Measurements from ENCODE around the gene COX19. TPM values are rescaled to one million over a fixed set of nuclear protein-coding genes. Genes with fewer than 3 reads are reported as not detected.

COX19 gene
- polyA plus RNA-seq, 1 of the 3 experiments (the other 2 are of a cell fraction), result 7.6 TPM

DNA sequence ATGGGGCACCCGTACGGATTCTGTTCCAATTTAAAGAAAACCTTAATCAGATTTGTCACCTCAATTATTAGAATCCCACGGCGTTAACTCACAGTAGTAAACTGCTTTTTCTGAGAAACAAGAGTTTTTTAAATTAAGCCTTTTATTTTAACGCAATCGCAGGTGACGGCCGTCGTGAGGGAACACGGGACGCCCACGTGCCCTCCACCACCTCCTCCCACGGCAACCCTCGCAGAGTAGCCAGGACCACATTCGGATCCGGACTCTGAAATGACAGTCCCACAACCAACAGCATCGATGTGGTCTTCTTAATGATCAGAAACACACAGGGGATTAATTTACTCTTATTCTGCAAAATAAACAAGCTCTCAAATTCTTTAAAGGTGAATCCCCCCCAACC, 47.0 kb upstream of the COX19 start:
- no peak overlapping the region for H3K27ac ChIP-seq (ENCODE audit: low read depth in 2 of 2, low read length in 1 of 2)
- ChIA-PET CTCF (interaction anchor here (1.1 to 4.8 kb wide), 4 partner anchors 29 to 122 kb away, joined by 3 to 44 read pairs (median 12); partner anchors contain the start of gene GPER1), POLR2A (no interaction called here)
- H3K9ac ChIP-seq, result no peak overlapping the region
- peaks cover 91% of the 10 kb centered on the region for H3K79me2 ChIP-seq (ENCODE audit: insufficient read depth)
- no peaks in the 10 kb centered on the region for H3F3A ChIP-seq (replicated peaks; ENCODE audit: insufficient read depth)
- H3K9me3 ChIP-seq, result no peaks in the 10 kb centered on the region
- H3K4me1 ChIP-seq (ENCODE audit: control insufficient read depth in 1 of 2, insufficient read depth in 2 of 2, low read depth in 1 of 2, low read length in 1 of 2), result peaks cover 3 to 4% of the 10 kb centered on the region in 2 experiments; a peak in 1 of 4 replicates
- H2AFZ ChIP-seq (ENCODE audit: low read depth), result no peak overlapping the region
- H3K4me2 ChIP-seq, result no peak overlapping the region
- H4K20me1 ChIP-seq (ENCODE audit: insufficient read depth), result peaks cover 98% of the 10 kb centered on the region
- TF ChIP-seq ELF1 (IDR thresholded peaks at IDR 0.05) (no peak), EP300 (IDR thresholded peaks at IDR 0.05; ENCODE audit: borderline replicate concordance in 1 of 2, low read depth in 1 of 2, low read length in 1 of 2) (no peak), RFX5 (IDR thresholded peaks at IDR 0.05; ENCODE audit: low read length) (no peak), RCOR1 (IDR thresholded peaks at IDR 0.05; ENCODE audit: low read length) (no peak), MXI1 (IDR thresholded peaks at IDR 0.05; ENCODE audit: low read depth, low read length) (no peak), NRF1 (IDR thresholded peaks at IDR 0.05; ENCODE audit: low read depth, low read length) (no peak), TEAD4 (IDR thresholded peaks at IDR 0.05; ENCODE audit: borderline replicate concordance, insufficient read depth) (no peak), JUND (IDR thresholded peaks at IDR 0.05) (no peak), NFIC (IDR thresholded peaks at IDR 0.05; ENCODE audit: borderline replicate concordance) (no peak), POLR2AphosphoS5 (IDR thresholded peaks at IDR 0.05; ENCODE audit: low read depth, low read length) (no peak), FOXJ3 (CRISPR knock-in tag; IDR thresholded peaks at IDR 0.05) (no peak), RAD21 (IDR thresholded peaks at IDR 0.05; ENCODE audit: low read length) (no peak)
- TF ChIP-seq, protein P1, sequence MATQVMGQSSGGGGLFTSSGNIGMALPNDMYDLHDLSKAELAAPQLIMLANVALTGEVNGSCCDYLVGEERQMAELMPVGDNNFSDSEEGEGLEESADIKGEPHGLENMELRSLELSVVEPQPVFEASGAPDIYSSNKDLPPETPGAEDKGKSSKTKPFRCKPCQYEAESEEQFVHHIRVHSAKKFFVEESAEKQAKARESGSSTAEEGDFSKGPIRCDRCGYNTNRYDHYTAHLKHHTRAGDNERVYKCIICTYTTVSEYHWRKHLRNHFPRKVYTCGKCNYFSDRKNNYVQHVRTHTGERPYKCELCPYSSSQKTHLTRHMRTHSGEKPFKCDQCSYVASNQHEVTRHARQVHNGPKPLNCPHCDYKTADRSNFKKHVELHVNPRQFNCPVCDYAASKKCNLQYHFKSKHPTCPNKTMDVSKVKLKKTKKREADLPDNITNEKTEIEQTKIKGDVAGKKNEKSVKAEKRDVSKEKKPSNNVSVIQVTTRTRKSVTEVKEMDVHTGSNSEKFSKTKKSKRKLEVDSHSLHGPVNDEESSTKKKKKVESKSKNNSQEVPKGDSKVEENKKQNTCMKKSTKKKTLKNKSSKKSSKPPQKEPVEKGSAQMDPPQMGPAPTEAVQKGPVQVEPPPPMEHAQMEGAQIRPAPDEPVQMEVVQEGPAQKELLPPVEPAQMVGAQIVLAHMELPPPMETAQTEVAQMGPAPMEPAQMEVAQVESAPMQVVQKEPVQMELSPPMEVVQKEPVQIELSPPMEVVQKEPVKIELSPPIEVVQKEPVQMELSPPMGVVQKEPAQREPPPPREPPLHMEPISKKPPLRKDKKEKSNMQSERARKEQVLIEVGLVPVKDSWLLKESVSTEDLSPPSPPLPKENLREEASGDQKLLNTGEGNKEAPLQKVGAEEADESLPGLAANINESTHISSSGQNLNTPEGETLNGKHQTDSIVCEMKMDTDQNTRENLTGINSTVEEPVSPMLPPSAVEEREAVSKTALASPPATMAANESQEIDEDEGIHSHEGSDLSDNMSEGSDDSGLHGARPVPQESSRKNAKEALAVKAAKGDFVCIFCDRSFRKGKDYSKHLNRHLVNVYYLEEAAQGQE (IDR thresholded peaks at IDR 0.05; ENCODE audit: low read depth, low read length), result no peak
- TF ChIP-seq, protein P2, sequence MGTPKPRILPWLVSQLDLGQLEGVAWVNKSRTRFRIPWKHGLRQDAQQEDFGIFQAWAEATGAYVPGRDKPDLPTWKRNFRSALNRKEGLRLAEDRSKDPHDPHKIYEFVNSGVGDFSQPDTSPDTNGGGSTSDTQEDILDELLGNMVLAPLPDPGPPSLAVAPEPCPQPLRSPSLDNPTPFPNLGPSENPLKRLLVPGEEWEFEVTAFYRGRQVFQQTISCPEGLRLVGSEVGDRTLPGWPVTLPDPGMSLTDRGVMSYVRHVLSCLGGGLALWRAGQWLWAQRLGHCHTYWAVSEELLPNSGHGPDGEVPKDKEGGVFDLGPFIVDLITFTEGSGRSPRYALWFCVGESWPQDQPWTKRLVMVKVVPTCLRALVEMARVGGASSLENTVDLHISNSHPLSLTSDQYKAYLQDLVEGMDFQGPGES (IDR thresholded peaks at IDR 0.05; ENCODE audit: low read depth, low read length), result no peak
- H3K36me3 ChIP-seq (replicated peaks in 1 of 2; ENCODE audit: control insufficient read depth in 1 of 2, insufficient read depth in 2 of 2, low read length in 1 of 2), result peaks cover 44 to 47% of the 10 kb centered on the region in 2 experiments
- DNase-seq, result no peak
- WGBS (ENCODE audit: low lambda C conversion rate), result 98% methylated on average over 17 of the region's 17 CpGs
- no peaks in the 10 kb centered on the region for H3K9me2 ChIP-seq
- H3K27me3 ChIP-seq (ENCODE audit: insufficient read depth), result no peaks in the 10 kb centered on the region
- no peak overlapping the region for H3K4me3 ChIP-seq (ENCODE audit: low read depth in 2 of 2, low read length in 1 of 2)

DNA sequence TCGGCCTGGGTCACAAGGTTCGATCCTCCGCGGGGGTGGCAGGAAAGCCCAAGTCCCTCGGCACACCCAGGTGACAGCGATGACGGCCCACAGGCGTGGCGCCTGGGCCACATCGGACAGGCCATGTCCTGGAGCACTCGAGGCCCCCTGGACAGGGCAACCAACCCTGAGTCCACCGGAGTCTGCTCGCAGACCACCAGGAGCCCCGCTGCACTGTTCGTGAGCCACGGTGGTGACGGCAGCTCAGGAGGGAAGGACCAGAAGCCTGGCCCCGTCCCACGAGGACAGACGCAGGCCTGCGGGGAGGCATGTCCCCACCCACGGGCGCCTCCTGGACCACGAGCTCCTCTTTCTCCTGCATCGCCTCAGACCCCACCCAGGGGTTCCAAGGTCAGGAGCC, 46.6 kb upstream of the COX19 start:
- H3K9ac ChIP-seq, result no peak overlapping the region
- TF ChIP-seq TEAD4 (IDR thresholded peaks at IDR 0.05; ENCODE audit: borderline replicate concordance, insufficient read depth) (no peak), SMC3 (IDR thresholded peaks at IDR 0.05; ENCODE audit: low read depth, low read length) (no peak), RFX5 (IDR thresholded peaks at IDR 0.05; ENCODE audit: low read length) (no peak), MEF2A (IDR thresholded peaks at IDR 0.05; ENCODE audit: borderline replicate concordance, low read depth) (no peak), GABPA (IDR thresholded peaks at IDR 0.05; ENCODE audit: low read depth) (no peak), ELF1 (IDR thresholded peaks at IDR 0.05) (no peak), RAD21 (IDR thresholded peaks at IDR 0.05; ENCODE audit: low read length) (no peak), NFIC (IDR thresholded peaks at IDR 0.05; ENCODE audit: borderline replicate concordance) (no peak), RXRA (IDR thresholded peaks at IDR 0.05; ENCODE audit: borderline replicate concordance, low read depth) (no peak)
- TF ChIP-seq, protein P3, sequence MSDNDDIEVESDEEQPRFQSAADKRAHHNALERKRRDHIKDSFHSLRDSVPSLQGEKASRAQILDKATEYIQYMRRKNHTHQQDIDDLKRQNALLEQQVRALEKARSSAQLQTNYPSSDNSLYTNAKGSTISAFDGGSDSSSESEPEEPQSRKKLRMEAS (IDR thresholded peaks at IDR 0.05; ENCODE audit: low read depth), result no peak
- TF ChIP-seq, protein P4, sequence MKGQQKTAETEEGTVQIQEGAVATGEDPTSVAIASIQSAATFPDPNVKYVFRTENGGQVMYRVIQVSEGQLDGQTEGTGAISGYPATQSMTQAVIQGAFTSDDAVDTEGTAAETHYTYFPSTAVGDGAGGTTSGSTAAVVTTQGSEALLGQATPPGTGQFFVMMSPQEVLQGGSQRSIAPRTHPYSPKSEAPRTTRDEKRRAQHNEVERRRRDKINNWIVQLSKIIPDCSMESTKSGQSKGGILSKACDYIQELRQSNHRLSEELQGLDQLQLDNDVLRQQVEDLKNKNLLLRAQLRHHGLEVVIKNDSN (IDR thresholded peaks at IDR 0.05; ENCODE audit: borderline replicate concordance, low read depth), result no peak
- peaks cover 98% of the 10 kb centered on the region for H4K20me1 ChIP-seq (ENCODE audit: insufficient read depth)
- H3K4me2 ChIP-seq, result no peak overlapping the region
- H3K27ac ChIP-seq (ENCODE audit: low read depth in 2 of 2, low read length in 1 of 2), result no peak overlapping the region
- ChIA-PET POLR2A (no interaction called here), CTCF (interaction anchor here (1.0 to 4.8 kb wide), 5 partner anchors 28 to 122 kb away, joined by 3 to 44 read pairs (median 4); partner anchors contain the start of gene GPER1)
- H2AFZ ChIP-seq (ENCODE audit: low read depth), result no peak overlapping the region
- H3F3A ChIP-seq (replicated peaks; ENCODE audit: insufficient read depth), result no peaks in the 10 kb centered on the region
- H3K27me3 ChIP-seq (ENCODE audit: insufficient read depth), result no peaks in the 10 kb centered on the region
- DNase-seq, result no peak
- H3K9me3 ChIP-seq, result no peaks in the 10 kb centered on the region
- H3K79me2 ChIP-seq (ENCODE audit: insufficient read depth), result peaks cover 89% of the 10 kb centered on the region
- 96% methylated on average over 16 of the region's 25 CpGs for WGBS (ENCODE audit: low lambda C conversion rate)
- H3K36me3 ChIP-seq (replicated peaks in 1 of 2; ENCODE audit: control insufficient read depth in 1 of 2, insufficient read depth in 2 of 2, low read length in 1 of 2), result peaks cover 42 to 47% of the 10 kb centered on the region in 2 experiments
- H3K4me1 ChIP-seq (ENCODE audit: control insufficient read depth in 1 of 2, insufficient read depth in 2 of 2, low read depth in 1 of 2, low read length in 1 of 2), result peaks cover 0 to 3% of the 10 kb centered on the region in 2 experiments; a peak in 1 of 4 replicates
- H3K4me3 ChIP-seq (ENCODE audit: low read depth in 2 of 2, low read length in 1 of 2), result no peak overlapping the region
- H3K9me2 ChIP-seq, result no peaks in the 10 kb centered on the region
